Smooth muscle cell (in vitro differentiated cells): ENCODE results near the gene URAD. TPM values are rescaled to one million over a fixed set of nuclear protein-coding genes. Genes with fewer than 3 reads are reported as not detected.

ENCODE experiments used
- DNase-seq: peaks from one replicate; lab custom pipeline; 2025; ENCODE audit not compliant: unreplicated experiment; lab: John Stamatoyannopoulos, UW
- H2AFZ ChIP-seq: fragments of 200-600 bp; sonication (generic); 2 replicates; pipeline ENCODE4 v1.6.0; 2016; ENCODE audit warnings: antibody characterized with exemption, low read depth, mild to moderate bottlenecking
- H3F3A ChIP-seq: fragments of 200-600 bp; sonication (generic); 2 replicates; pipeline ENCODE4 v1.6.0; 2017; ENCODE audit warnings: antibody characterized with exemption, low read depth
- H3K27ac ChIP-seq: fragments of 200-600 bp; sonication (generic); 2 replicates; pipeline ENCODE4 v1.5.1; 2016; ENCODE audit warnings: low read depth, mild to moderate bottlenecking
- H3K27me3 ChIP-seq: fragments of 200-600 bp; sonication (generic); 2 replicates; pipeline ENCODE4 v1.6.1; 2016; ENCODE audit warnings: low read depth, mild to moderate bottlenecking
- H3K36me3 ChIP-seq: fragments of 200-600 bp; sonication (generic); 2 replicates; pipeline ENCODE4 v1.5.1; 2016; ENCODE audit warnings: low read depth
- H3K4me1 ChIP-seq: fragments of 200-600 bp; sonication (generic); 2 replicates; pipeline ENCODE4 v1.5.1; 2016; ENCODE audit warnings: low read depth
- H3K4me2 ChIP-seq: fragments of 200-600 bp; sonication (generic); 2 replicates; pipeline ENCODE4 v1.6.0; 2016; ENCODE audit warnings: mild to moderate bottlenecking
- H3K4me3 ChIP-seq: fragments of 200-600 bp; sonication (generic); 2 replicates; pipeline ENCODE4 v1.5.1; 2016; ENCODE audit warnings: mild to moderate bottlenecking
- H3K79me2 ChIP-seq: fragments of 200-600 bp; sonication (generic); 2 replicates; pipeline ENCODE4 v1.6.0; 2016; ENCODE audit warnings: low read depth, mild to moderate bottlenecking
- H3K9ac ChIP-seq: fragments of 200-600 bp; sonication (generic); 2 replicates; pipeline ENCODE4 v1.6.0; 2016; ENCODE audit warnings: low read depth
- H3K9me3 ChIP-seq: fragments of 200-600 bp; sonication (generic); replicated peaks from 2 replicates; pipeline ENCODE4 v1.5.1; 2016; ENCODE audit warnings: low read depth
- H4K20me1 ChIP-seq: fragments of 200-600 bp; sonication (generic); 2 replicates; pipeline ENCODE4 v1.6.0; 2016; ENCODE audit warnings: low read depth
- WGBS: methylation state at CpG from one replicate; pipeline ENCODE4 v1.1.7; 2016; ENCODE audit warnings: low lambda C conversion rate; 5-methylcytosine and 5-hydroxymethylcytosine counted together
- polyA plus RNA-seq: library from polyadenylated mRNA; unstranded; fragments of >200 nt; fragmentation: Nextera tagmentation; extraction: Ambion mirVana; gene quantifications from 2 replicates; pipeline ENCODE4 v1.2.1, GENCODE V29; 2016
- total RNA-seq: library from RNA; depleted of rRNA; stranded (reverse); fragments of >200 nt; gene quantifications from 2 replicates; pipeline ENCODE4 v1.2.3, GENCODE V29; 2014
- TF ChIP-seq, protein P1 (sequence below): fragments of 200-600 bp; sonication (generic); IDR thresholded peaks from 2 replicates; pipeline ENCODE4 v1.5.1; 2017; ENCODE audit warnings: borderline replicate concordance, mild to moderate bottlenecking, antibody characterized with exemption; ENCODE audit not compliant: insufficient read depth, poor library complexity, severe bottlenecking

Gene URAD
- total and polyA plus RNA-seq, 2 experiments from 2014 or later: not detected

GRCh38 chr13:27962128-27962841 lies 26.2 kb downstream of the URAD start:
- WGBS: 46% methylated on average over 6 of the region's 6 CpGs

DNA sequence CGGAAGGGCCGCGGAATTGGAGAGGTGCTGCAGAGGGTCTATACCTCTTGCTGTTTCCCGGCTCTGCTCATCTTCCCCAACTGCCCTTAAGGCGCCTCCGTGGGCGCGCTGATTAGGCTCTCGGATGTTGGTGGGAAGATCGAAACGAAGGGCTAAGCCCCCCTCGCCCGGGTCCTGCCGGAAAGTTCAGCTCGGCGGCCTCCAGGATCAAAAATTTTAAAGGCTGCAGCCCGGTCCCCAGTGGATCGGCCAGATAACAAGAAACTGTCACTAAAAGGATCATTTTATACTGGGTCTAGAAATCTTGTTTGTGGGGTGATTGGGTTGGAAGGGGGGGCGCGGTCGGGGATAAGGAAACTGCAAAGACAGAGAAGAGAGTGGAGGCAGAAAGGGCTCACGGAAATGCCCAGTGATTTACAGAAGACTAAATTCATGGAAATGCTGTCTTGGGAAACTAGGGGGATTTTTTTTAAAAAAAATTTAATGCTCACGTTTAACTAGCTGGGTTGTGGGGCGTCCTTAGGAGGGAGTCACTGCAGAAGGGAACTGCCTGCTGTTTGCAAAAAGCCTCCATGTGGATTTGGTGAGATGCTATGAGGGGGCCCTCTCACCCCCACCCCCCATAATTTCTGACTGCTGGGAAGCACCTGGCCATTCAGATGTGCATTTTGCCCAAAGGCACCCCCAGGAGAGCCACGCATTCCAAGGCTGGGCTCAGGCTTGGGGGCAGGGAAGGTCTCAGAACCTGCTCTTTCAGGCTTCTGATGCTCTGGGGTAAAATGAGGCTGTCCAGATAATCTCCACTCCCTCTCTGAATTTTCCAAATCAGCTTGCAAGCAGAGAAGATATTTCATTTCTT lies 27.0 kb downstream of the URAD start:
- TF ChIP-seq, protein P1, sequence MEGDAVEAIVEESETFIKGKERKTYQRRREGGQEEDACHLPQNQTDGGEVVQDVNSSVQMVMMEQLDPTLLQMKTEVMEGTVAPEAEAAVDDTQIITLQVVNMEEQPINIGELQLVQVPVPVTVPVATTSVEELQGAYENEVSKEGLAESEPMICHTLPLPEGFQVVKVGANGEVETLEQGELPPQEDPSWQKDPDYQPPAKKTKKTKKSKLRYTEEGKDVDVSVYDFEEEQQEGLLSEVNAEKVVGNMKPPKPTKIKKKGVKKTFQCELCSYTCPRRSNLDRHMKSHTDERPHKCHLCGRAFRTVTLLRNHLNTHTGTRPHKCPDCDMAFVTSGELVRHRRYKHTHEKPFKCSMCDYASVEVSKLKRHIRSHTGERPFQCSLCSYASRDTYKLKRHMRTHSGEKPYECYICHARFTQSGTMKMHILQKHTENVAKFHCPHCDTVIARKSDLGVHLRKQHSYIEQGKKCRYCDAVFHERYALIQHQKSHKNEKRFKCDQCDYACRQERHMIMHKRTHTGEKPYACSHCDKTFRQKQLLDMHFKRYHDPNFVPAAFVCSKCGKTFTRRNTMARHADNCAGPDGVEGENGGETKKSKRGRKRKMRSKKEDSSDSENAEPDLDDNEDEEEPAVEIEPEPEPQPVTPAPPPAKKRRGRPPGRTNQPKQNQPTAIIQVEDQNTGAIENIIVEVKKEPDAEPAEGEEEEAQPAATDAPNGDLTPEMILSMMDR: no peak
- H3F3A ChIP-seq: no peaks in the 10 kb centered on the region
- H3K9ac ChIP-seq: no peak overlapping the region
- no peaks in the 10 kb centered on the region for H3K79me2 ChIP-seq
- no peaks in the 10 kb centered on the region for H3K9me3 ChIP-seq
- H3K4me3 ChIP-seq: peak overlapping the region; percentile 45
- DNase-seq: no peak
- H2AFZ ChIP-seq: peak overlapping the region; percentile 38
- no peak overlapping the region for H3K27ac ChIP-seq
- WGBS: 13% methylated on average over 25 of the region's 25 CpGs
- H3K4me1 ChIP-seq: peaks cover 16% of the 10 kb centered on the region
- no peaks in the 10 kb centered on the region for H4K20me1 ChIP-seq
- peak overlapping the region; percentile 82 for H3K4me2 ChIP-seq
- H3K36me3 ChIP-seq: no peaks in the 10 kb centered on the region
- peaks cover 98% of the 10 kb centered on the region for H3K27me3 ChIP-seq

More at GRCh38 chr13:27962128-27962841, 26.2 kb downstream of the URAD start:
- TF ChIP-seq, protein P1: no peak
- H2AFZ ChIP-seq: no peak overlapping the region
- H3F3A ChIP-seq: no peaks in the 10 kb centered on the region
- no peak overlapping the region for H3K9ac ChIP-seq
- no peak overlapping the region for H3K27ac ChIP-seq
- peaks cover 23% of the 10 kb centered on the region for H3K4me1 ChIP-seq
- H3K9me3 ChIP-seq: no peaks in the 10 kb centered on the region
- H3K36me3 ChIP-seq: no peaks in the 10 kb centered on the region
- H3K4me3 ChIP-seq: no peak overlapping the region
- H3K4me2 ChIP-seq: no peak overlapping the region
- H3K27me3 ChIP-seq: peaks cover 98% of the 10 kb centered on the region
- no peaks in the 10 kb centered on the region for H3K79me2 ChIP-seq
- no peaks in the 10 kb centered on the region for H4K20me1 ChIP-seq
- no peak for DNase-seq

DNA sequence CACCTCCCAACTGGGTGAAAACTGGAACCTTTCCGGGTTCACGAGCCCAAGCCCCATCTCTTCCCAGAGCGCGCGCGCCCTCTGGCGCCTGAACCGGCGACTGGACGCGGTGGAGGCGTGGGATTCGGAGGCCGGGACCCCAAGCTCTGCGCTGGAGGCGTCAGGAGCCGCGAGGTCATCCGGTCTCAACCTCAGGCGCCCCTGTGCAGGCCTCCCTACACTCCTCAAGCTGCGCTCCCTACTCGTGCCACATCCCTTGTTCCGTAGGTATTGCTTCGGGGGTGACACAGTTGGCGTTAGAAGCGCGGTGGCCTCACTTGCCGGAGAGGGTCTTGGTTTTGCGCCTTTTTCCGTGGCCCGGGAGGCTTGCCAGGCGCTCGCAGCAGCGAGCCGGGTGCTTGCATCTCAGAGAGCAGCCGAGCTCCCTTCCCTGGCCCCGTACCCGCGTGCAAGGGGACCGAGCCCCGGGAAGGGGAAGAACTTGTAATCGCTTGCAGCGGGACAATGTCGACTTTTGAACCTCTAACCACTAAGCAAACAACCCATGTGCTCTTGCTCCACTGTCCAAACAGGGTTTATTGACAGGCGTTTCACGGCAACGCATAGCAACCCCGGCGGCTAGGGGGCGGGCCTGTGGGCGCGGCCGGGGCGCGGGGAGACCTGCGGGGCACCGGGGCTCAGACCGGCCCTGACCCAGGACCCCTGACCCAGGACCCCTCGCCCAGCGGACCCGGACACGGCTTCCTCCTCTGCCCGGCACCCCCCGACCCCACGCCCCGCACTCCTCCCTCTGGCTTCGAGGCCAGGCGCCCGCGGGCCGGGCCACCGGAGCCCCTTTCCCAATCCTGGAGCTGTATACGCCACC lies 27.9 kb downstream of the URAD start:
- Histone ChIP-seq H3K4me2 (peak overlapping the region; percentile 82), H3F3A (no peaks in the 10 kb centered on the region), H3K9ac (no peak overlapping the region), H3K27ac (no peak overlapping the region), H3K27me3 (peaks cover 98% of the 10 kb centered on the region), H4K20me1 (no peaks in the 10 kb centered on the region), H3K9me3 (no peaks in the 10 kb centered on the region), H3K4me3 (peak overlapping the region; percentile 45), H2AFZ (peak overlapping the region; percentile 38), H3K36me3 (no peaks in the 10 kb centered on the region), H3K4me1 (peaks cover 9% of the 10 kb centered on the region), H3K79me2 (no peaks in the 10 kb centered on the region)
- 5% methylated on average over 57 of the region's 73 CpGs for WGBS
- TF ChIP-seq, protein P1: peak; percentile 43
- no peak for DNase-seq
